ENCODE measurements around the gene JPH4. TPM values are rescaled to one million over a fixed set of nuclear protein-coding genes. Genes with fewer than 3 reads are reported as not detected.

The JPH4 gene
- total and polyA plus RNA-seq, 12 donors = 0.42 to 35.8 (median 4.7) TPM

- intact Hi-C loops (cut with DNase I) = no loop called here
- peak; percentile 87 to 95 (median 90) for DNase-seq
- Histone ChIP-seq H3K4me3 (peak within 1 kb of the TSS in 3 of 4 donors; percentile 71 to 87 (median 78)), H3K36me3 (replicated peaks in 1 of 2) (no peaks in the 10 kb centered on the region), H3K27ac (peak within 1 kb of the TSS in 4 of 5 donors; percentile 44 to 80 (median 57)), H3K4me1 (replicated peaks in 1 of 2) (peaks cover 5 to 28% of the 10 kb centered on the region in 2 donors), H3K27me3 (no peaks in the 10 kb centered on the region), H3K9me3 (replicated peaks in 1 of 3) (no peaks in the 10 kb centered on the region)
- WGBS, 4 donors = 0 to 1% (median 1%) methylated on average over 31 to 48 of the region's 49 CpGs
- no peak for TF ChIP-seq CTCF (IDR thresholded peaks at IDR 0.05)
- TF ChIP-seq POLR2A (IDR thresholded peaks at IDR 0.05) = peak in 1 of 2 donors; percentile 73
Measured at GRCh38 chr14:23551266-23552028, 27.1 kb downstream of the JPH4 start, which contains the start of gene ZFHX2. Gene ZFHX2 (minus strand): TSS chr14:23551765. CDS start chr14:23535325, 16,440 bp downstream.

- WGBS, 4 donors = 0 to 2% (median 1%) methylated on average over 32 to 37 of the region's 37 CpGs
- Histone ChIP-seq H3K4me3 (peak overlapping the region in 3 of 4 donors; percentile 71 to 87 (median 78)), H3K9me3 (replicated peaks in 1 of 3) (no peaks in the 10 kb centered on the region), H3K4me1 (replicated peaks in 1 of 2) (peaks cover 4 to 28% of the 10 kb centered on the region in 2 donors), H3K36me3 (replicated peaks in 1 of 2) (no peaks in the 10 kb centered on the region), H3K27me3 (no peaks in the 10 kb centered on the region), H3K27ac (peak overlapping the region in 3 of 5 donors; percentile 51 to 77 (median 63))
- DNase-seq = peak in 4 of 7 donors; percentile 35 to 66 (median 48)
- no peak for TF ChIP-seq POLR2A (IDR thresholded peaks at IDR 0.05)
- TF ChIP-seq CTCF (IDR thresholded peaks at IDR 0.05) = no peak
- intact Hi-C loops (cut with DNase I) = no loop called here
Measured at GRCh38 chr14:23550812-23551265, 27.8 kb downstream of the JPH4 start.

GRCh38 chr14:23550131-23550811 lies 28.3 kb downstream of the JPH4 start:
- no peak for DNase-seq
- peak overlapping the region in 2 of 4 donors; percentile 71 to 78 for H3K4me3 ChIP-seq
- H3K4me1 ChIP-seq (replicated peaks in 1 of 2) = peaks cover 0 to 24% of the 10 kb centered on the region in 2 donors
- H3K27me3 ChIP-seq = no peaks in the 10 kb centered on the region
- H3K9me3 ChIP-seq (replicated peaks in 1 of 3) = no peaks in the 10 kb centered on the region
- H3K36me3 ChIP-seq (replicated peaks in 1 of 2) = no peaks in the 10 kb centered on the region
- TF ChIP-seq POLR2A (IDR thresholded peaks at IDR 0.05) (no peak), CTCF (IDR thresholded peaks at IDR 0.05) (no peak)
- 37 to 48% (median 46%) methylated on average over 12 of the region's 12 CpGs for WGBS, 4 donors
- intact Hi-C loops (cut with DNase I) = no loop called here
- H3K27ac ChIP-seq = peak overlapping the region in 1 of 5 donors; percentile 77
